ENCODE data around the gene S100A6.
"Not testable (repeated sequence)": the region's sequence is repeated elsewhere in the genome, so short reads cannot be mapped to it uniquely, and the experiment has no call there.

S100A6 gene

DNA sequence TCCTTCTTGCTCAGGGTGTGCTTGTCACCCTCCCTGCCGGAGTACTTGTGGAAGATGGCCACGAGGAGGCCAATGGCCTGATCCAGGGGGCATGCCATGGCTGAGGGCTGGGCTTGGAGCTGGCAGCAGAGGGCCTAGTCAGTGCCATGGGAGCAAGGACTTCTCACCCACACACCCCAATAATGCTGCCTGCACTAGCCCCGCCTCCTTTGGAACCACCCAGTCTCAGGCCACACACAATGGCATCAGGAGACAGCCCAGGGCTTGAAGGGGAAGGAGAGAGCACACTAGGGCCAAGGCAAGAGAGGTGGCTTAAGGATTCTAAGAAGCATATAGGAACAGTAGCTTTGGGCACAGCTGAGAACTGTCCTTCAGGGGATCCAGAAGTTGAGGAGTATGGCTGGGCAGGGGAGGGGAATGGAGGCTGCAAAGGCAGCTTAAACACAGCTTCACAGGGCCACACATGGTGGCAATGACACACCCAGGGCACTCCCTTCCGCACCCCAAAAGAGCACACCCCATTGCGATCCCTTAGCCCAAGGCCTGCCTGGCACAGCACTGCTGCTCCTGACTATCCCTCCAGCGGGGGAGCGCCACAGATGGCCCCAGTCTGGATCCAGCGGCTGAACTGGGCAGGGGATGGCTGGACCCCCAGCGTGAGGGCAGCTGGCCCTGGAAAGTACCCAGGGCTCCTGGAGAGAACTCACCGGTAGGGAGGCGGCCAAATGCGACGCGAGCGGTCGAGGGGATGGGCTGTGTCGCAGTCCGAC lies at the start of gene S100A6:
S100A6 (minus strand) TSS at position 750 of the 770 bp plus-strand sequence; CDS start at position 98, 652 bp downstream.
- FAIRE-seq = no peak

DNA sequence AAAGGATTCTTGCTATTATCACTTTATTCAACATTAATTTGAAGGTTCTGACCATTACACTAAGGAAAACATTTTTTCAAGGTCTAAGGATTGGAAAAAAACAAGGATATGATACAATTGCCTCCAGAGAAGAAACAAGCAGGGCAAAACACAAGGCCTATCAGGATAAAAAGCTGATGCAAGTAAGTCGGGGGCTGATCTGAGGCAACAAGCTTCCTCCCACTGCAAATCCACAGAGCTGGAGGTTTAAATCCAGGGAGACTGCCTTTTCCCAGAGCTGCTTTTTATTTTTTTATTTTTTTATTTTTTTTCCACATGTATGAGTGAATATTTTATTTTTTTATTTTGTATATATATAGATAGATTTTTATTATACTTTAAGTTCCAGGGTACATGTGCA lies 49.2 kb upstream of the S100A6 start:
- FAIRE-seq = no peak

DNA sequence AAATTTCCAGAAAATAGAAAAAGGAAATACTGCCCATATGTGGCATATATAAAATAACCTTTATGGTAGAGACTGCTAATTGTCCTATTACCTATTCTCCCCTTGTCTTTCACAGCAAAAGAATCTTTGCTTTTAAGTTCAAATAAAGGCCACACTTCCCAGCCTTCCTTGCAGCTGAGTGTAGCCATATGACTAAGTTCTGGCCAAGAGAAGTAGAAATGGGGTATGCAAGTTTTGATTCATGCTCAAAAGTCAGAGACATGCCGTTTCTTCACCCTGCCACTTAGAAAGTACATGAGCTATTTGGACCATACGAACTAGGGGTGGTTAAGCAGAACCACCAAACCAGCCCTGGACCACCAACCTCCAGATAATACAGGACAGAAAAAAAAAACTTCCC lies 48.2 kb upstream of the S100A6 start:
- no peak for FAIRE-seq

DNA sequence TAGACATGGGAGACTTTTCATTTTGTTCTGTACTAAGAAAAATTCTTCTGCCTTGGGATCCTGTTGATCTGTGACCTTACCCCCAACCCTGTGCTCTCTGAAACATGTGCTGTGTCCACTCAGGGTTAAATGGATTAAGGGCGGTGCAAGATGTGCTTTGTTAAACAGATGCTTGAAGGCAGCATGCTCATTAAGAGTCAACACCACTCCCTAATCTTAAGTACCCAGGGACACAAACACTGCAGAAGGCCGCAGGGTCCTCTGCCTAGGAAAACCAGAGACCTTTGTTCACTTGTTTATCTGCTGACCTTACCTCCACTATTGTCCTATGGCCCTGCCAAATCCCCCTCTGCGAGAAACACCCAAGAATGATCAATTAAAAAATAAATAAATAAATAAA lies 47.7 kb upstream of the S100A6 start:
- not testable (repeated sequence) for FAIRE-seq

DNA sequence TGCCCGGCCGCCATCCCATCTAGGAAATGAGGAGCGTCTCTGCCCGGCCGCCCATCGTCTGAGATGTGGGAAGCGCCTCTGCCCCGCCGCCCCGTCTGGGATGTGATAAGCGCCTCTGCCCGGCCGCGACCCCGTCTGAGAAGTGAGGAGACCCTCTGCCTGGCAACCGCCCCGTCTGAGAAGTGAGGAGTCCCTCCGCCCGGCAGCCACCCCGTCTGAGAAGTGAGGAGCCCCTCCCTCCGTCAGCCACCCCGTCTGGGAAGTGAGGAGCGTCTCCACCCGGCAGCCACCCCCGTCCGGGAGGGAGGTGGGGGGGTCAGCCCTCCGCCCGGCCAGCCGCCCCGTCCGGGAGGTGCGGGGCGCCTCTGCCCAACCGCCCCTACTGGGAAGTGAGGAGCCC lies 47.0 kb upstream of the S100A6 start:
- FAIRE-seq = not testable (repeated sequence)

DNA sequence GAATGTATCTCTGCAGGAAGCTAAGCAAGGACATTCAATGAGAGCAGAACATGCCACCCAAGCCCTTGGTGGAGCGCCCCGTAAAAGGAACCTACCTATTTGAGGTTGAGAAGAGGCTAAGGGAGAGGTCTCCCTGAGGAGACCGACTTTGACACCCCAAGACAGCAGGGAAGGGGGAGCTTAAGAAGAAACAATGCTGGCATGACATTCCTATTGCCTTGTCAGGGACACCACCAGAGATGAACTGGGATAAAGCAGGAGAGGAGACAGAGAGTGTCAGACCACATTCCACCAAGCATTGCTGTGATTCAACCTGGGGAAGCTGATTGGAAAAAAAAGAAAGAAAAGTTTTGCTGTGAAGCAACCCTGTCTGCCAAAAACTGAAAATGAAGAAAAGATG lies 43.1 kb upstream of the S100A6 start:
- no peak for FAIRE-seq

DNA sequence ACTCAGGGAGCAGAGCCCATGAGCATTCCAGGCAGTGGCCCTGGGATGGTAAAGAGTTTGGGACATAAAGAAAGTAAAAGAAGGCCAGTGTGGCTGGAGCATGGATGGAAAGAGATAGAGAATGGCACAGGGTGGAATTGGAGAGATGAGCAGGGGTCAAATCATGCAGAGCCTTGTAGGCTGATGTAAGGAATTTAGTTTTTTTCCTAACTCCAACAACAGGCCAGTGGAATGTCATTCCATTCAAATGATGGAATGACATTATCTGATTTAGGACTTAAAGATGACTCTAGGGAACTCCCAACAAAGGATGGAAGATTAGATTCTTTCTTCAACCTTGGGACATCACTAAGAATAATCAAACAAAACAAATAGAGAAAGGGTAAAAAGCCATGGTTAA lies 42.7 kb upstream of the S100A6 start:
- no peak for FAIRE-seq

DNA sequence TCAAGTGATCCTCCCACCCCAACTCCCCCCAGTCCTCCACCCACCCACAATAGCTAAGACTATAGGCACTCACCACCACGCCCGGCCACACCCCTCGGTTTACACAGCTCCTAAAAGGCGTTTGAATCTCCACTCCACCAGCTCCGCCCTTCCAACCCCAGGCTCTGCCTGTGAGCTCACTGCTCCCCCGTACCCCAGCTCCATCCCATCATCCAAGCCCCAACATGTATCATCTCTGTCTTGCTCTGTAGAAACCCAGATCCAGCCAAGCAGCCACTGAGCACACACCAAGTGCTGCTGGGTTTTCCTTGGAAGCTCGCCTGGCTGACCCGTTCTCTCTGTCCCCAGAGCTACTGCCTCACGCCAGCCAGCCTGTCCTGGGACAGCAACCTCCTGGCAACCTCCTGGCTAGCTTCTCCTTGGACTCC lies 41.8 kb upstream of the S100A6 start:
- FAIRE-seq = no peak

DNA sequence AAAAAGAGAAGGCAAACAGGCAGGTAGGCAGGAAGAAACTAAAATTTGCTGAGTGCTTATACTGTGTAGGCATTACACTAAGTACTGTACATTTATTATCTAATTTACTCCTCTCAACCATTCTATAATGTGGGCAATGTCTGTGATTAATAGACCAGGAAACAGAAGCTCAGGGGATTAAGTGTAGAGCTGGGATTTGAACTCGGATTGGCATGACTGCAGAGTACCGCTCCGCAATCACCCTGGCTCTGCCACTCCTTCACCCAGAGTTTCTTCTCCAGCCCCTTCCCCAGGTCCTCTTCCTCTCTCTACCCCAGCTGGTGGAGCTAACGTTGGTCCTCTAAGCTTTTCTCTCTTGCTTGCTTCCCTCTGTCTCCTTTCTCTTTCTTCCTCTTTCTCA lies 41.3 kb upstream of the S100A6 start:
- no peak for FAIRE-seq

DNA sequence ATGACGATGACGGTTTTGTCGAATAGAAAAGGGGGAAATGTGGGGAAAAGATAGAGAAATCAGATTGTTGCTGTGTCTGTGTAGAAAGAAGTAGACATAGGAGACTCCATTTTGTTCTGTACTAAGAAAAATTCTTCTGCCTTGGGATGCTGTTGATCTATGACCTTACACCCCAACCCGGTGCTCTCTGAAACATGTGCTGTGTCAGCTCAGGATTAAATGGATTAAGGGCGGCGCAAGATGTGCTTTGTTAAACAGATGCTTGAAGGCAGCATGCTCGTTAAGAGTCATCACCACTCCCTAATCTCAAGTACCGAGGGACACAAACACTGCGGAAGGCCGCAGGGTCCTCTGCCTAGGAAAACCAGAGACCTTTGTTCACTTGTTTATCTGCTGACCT lies 39.7 kb upstream of the S100A6 start:
- not testable (repeated sequence) for FAIRE-seq

DNA sequence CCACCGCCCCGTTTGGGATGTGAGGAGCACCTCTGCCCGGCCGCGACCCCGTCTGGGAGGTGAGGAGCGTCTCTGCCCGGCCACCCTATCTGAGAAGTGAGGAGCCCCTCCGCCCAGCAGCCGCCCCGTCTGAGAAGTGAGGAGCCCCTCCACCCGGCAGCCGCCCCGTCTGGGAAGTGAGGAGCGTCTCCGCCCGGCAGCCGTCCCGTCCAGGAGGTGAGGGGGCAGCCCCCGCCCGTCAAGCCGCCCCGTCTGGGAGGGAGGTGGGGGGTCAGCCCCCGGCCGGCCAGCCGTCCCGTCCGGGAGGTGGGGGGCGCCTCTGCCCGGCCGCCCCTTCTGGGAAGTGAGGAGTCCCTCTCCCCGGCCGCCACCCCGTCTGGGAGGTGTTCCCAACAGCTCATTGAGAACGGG lies 39.3 kb upstream of the S100A6 start:
- not testable (repeated sequence) for FAIRE-seq

DNA sequence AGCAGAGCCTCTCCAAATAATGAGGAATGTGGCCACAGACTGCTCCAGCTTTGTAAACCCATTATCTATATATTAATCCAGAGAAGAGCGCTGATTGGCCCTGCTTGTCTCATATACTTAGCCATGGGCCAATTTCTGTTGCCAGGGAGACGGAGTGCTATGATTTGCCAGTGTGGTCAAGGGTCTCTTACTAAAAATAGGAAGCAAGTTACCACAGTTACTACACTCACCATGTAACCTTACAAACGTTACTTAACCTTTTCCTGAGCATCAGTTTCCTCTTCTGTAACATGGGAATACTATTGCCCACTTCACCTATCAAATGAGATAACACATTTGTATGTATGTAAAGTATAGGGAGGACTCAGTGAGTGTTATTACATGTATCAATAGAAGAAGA lies 37.6 kb upstream of the S100A6 start:
- no peak for FAIRE-seq

DNA sequence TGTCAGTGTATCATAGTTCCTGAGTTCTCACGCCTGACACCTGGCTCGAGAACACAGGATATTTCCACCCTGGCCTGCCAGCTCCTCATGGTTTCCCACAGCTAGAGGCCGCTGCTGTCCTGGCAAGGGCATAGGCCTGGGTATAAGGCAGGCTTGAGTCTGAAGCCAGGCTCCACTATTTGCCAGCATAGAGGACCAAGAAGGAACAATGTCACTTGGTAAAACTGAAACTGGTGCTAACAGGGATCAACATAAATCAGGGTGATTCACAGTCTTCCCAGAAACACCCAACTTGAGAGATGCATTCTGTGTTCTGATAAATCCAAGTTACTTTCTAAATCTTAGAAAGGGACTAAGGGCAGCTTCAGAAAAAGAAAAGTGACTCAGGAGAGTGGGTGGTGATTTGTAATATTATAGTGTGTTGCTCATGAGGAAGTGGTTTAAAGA lies 36.8 kb upstream of the S100A6 start:
- FAIRE-seq = no peak

DNA sequence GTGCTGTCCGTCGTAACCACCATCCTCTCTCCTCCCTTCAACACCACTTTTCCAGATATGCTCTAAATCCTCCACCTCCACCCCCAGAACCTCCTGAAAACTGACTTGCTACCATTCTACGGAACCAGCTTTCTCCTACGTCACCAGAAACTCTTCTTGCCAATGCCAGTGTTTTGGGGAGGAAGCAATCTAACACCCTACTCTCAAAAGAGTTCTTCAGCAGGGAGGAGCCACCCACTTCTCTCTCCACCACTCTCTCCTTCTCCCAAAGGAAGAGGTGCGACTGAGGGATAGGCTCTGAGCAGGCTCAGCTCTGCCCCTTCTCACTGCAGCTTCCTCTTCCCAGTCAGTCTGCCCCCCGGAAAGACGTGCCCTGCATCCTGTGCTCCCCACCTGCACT lies 35.9 kb upstream of the S100A6 start:
- no peak for FAIRE-seq

DNA sequence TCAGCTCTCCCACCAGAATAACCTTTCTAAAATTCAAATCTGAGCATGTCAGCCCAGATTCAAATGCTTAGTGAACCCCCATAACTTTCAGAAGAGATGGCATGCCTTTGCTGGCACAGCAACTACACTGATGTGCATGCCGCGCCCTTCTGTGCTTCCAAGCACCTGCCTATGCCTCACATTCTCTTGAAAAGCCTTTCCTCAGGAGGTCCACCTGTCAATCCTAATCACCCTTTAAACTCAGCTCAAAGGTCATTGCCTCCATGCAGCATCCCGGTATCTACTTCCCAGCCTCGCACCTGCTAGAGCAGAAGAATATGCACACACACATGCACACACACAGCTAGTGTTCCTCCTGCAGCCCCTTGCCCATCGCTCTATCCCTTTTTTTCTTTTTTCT lies 35.1 kb upstream of the S100A6 start:
- FAIRE-seq = no peak

DNA sequence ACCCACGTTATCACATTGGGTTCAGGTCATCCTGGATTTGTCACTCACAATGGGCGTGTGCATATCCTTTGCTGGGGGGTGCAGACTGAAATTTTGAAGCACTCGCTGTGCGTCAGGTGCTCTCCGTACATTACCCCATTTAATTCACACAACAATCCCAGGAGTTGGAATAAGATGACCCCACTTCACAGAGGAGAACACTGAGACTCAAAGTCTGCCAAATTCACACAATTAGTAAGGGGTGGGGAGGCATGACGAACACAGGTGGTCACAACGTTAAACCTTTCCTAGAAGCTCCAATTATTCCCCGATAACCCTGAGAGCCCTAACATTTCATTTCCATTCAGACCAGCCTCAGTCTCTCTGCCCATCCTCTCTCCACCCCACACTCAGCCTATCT lies 33.7 kb upstream of the S100A6 start:
- FAIRE-seq = no peak

DNA sequence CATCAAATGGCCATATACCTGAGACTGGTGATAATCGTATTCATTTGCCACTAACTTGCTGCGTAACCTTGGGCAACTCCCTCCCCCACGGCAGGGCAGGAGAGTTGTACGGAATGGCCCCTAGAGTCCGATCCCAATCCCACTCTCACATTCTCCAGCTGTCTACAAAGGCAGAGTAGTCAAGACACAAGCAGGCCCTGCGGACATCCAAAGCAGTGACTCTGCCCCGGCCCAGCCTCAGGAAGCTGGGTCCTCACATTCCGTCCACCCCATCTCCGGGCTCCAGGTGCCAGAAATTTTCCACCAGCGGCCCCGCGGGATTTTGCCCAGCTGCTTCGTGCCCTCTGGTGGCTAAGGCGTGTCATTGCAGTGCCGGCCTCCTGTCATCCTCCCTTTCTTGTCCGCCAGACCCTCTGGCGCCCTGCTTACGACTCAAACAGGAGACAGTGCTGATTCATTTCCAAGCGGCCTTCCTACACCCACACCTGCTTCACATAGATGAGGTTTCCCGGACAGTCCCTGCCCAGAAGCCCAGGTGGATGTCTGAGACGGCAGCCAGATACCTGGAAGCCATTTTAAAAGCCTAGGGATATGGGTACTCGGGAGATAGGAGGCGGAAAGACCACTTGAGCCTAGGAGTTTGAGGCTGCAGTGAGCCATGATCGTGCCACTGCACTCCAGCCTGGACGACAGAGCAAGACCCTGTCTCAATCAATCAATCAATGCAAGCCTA lies 32.7 kb upstream of the S100A6 start:
- FAIRE-seq = no peak

DNA sequence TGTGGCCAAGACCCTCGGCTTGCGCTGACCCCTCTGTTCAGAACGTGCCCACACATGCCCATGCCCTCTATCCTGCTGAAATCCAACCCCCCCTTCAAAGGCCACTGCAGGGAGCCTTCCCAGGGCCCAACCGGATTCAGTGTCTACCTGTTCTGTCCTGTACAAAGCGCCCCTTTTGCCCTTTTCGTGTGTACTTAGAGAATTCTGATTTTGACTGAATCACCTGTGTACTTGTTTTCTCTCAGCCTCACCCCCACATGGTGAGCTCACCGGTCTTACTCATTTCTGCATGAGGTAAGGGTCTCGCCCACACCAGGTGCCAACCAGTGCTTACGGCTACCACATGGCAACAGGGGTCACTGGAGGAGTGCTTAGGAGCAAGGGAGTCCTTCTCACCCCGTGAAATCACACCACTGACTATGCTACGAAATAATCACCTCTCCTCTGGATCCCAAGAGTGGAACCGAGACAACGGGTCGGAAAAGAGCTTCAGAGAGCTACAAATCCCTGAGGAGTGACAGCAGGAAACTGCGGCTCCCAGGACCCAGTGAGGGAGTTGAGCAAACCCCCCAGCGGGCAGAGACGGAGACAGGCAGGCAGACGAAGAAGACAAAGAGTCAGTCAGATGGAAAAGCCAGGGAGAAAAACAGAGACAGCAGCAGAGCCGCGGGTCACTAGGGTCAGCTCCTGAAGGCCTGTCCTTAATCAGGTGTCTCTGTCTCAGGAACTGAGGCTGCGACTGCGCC lies 32.0 kb upstream of the S100A6 start:
- FAIRE-seq = no peak

DNA sequence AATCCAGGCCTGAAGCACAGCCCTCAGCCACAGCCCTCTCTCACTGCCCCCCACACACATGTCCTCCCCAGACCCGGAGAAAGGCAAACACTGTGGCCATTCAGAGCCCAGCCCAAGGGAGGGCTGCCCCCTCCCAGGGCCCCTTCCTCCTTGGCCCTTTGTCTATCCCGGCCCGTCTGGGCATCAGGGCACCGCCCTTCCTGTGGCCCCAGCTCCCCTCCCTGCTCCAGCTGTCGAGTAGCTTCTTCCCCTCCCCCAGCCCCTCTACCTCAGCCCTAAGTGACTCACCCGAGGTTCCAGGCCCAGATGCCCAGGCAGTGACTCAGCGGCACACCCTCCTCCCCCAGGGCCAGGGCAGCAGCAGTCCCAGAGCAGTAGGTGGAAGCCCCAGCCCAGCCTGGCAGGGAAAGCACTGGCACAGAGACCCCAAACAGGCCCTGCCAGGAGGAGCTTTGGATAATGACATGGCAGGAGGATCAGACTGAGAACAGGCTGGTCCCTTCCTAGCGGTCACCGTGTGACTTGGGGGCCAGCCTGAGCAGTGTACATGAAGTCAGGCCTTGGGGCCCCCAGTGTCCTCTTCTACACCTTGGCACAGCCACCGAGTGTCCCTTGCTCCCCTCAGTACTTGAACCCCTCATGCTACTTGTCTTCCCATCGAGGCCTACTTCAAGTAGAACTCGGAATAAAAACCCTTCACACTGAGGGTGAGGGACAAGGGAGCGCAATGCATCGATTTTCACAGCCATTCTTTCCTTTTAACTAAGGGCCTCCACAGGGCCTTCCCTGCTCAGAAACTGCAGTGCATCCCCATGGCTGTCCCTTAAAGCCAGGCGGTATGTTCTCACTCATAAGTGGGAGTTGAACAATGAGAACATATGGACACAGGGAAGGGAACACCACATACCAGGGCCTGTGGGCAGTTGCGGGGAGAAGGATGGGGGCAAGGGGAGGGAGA lies 30.9 kb upstream of the S100A6 start:
- no peak for FAIRE-seq

DNA sequence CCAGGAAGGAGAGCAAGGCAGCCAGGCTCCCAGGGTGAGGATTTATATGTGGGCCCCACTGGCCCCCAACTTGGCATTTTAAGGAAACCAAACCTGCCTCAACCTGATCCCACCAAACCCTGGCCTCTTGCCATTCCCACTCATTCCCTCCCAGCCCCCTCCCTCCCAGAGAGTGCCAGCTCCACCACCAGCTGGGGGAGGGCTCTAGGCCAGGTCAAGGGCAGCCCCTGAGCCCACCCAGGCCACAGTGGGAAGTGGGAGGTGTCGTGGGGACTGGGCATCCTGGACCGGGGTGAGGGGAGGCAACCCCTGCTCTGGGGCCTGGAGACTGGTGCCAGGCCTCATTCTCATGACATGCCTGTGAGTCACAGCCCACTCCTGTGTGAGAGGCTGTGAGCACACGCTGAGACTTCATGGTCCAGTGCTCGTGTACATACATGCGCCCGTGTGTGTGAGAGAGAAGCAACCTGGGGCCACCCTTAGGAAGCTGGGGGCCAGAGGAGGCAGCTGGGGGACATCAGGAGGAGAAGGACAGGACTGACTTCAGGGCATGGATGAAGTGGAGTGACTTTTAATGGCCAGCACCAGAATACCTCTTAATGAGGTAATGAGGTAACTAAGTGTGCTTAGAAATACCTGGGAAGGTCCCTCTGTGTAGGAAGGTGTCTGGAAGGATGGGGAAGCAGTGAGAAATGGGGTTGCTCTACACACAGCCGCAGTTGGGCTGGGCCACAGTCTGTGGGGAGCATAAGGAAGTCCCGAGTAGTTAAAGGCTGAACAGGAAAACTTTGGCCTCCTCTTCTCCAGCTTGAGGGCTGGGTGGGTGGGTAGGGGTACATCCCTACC lies 30.0 kb upstream of the S100A6 start, which contains the start of gene S100A2:
S100A2 (minus strand) TSS at position 316 of the 846 bp plus-strand sequence. CDS start 1,967 bp downstream, outside the sequence.
- FAIRE-seq = no peak

DNA sequence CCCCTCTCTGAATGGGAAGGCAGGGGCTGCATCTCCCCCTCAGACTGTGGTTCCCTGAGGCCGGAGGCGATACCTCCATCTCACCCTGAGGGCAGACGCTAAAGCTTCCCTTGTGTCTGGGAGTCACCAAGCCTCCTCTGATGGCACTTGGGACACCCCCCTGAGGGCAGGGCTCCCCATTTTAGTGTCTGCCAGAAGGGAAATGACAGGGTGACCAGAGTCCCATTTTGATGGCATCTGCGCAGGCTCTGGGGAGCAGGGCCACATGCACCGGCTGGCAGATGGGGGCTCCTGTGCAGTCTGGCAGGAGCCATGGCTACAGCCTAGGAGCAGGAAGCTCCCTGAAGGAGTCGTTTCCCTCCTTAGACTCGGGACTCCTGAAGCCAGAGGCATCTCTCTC lies 28.2 kb upstream of the S100A6 start:
- no peak for FAIRE-seq

Measured in endometrium (tissue), 2 donors.